ENCODE measurements around the gene TRIM9. TPM values are rescaled to one million over a fixed set of nuclear protein-coding genes. Genes with fewer than 3 reads are reported as not detected.
"Not testable (repeated sequence)": the region's sequence is repeated elsewhere in the genome, so short reads cannot be mapped to it uniquely, and the experiment has no call there.

Gene TRIM9
- total RNA-seq, 1 donor from 2014 or later = 1.0 TPM

- Histone ChIP-seq H3K4me1 (ENCODE audit: control insufficient read depth in 3 of 3, insufficient read depth in 3 of 3, low read length in 3 of 3) (peaks cover 0 to 7% (median 0%) of the 10 kb centered on the region in 3 donors), H3K27me3 (ENCODE audit: control insufficient read depth in 3 of 3, insufficient read depth in 3 of 3, low read length in 3 of 3) (no peaks in the 10 kb centered on the region), H3K4me3 (ENCODE audit: low read length in 3 of 3) (no peak overlapping the region), H3K36me3 (ENCODE audit: control insufficient read depth in 3 of 3, insufficient read depth in 3 of 3, low read length in 3 of 3) (no peaks in the 10 kb centered on the region), H3K9ac (ENCODE audit: low read depth in 1 of 3, low read length in 3 of 3) (no peak overlapping the region), H3K9me3 (ENCODE audit: control insufficient read depth in 3 of 3, low read length in 3 of 3) (no peaks in the 10 kb centered on the region), H3K27ac (ENCODE audit: low read depth, low read length) (no peak overlapping the region)
Observed at GRCh38 chr14:50998612-50999011, 96.3 kb downstream of the TRIM9 start.

- no peak overlapping the region for H3K9ac ChIP-seq (ENCODE audit: low read depth in 1 of 3, low read length in 3 of 3)
- H3K27me3 ChIP-seq (ENCODE audit: control insufficient read depth in 3 of 3, insufficient read depth in 3 of 3, low read length in 3 of 3) = no peaks in the 10 kb centered on the region
- H3K9me3 ChIP-seq (ENCODE audit: control insufficient read depth in 3 of 3, low read length in 3 of 3) = no peaks in the 10 kb centered on the region
- no peaks in the 10 kb centered on the region for H3K36me3 ChIP-seq (ENCODE audit: control insufficient read depth in 3 of 3, insufficient read depth in 3 of 3, low read length in 3 of 3)
- H3K27ac ChIP-seq (ENCODE audit: low read depth, low read length) = peak overlapping the region; percentile 2
- H3K4me3 ChIP-seq (ENCODE audit: low read length in 3 of 3) = no peak overlapping the region
- peaks cover 0 to 6% (median 0%) of the 10 kb centered on the region in 3 donors for H3K4me1 ChIP-seq (ENCODE audit: control insufficient read depth in 3 of 3, insufficient read depth in 3 of 3, low read length in 3 of 3)
Observed at GRCh38 chr14:50997712-50998111, 97.2 kb downstream of the TRIM9 start.

GRCh38 chr14:50994158-50994557 is 100.7 kb downstream of the TRIM9 start:
- not testable (repeated sequence) for H3K4me1 ChIP-seq (ENCODE audit: control insufficient read depth in 3 of 3, insufficient read depth in 3 of 3, low read length in 3 of 3); H3K9me3 ChIP-seq (ENCODE audit: control insufficient read depth in 3 of 3, low read length in 3 of 3); H3K9ac ChIP-seq (ENCODE audit: low read depth in 1 of 3, low read length in 3 of 3); H3K4me3 ChIP-seq (ENCODE audit: low read length in 3 of 3); H3K27ac ChIP-seq (ENCODE audit: low read depth, low read length); H3K27me3 ChIP-seq (ENCODE audit: control insufficient read depth in 3 of 3, insufficient read depth in 3 of 3, low read length in 3 of 3); H3K36me3 ChIP-seq (ENCODE audit: control insufficient read depth in 3 of 3, insufficient read depth in 3 of 3, low read length in 3 of 3)

DNA sequence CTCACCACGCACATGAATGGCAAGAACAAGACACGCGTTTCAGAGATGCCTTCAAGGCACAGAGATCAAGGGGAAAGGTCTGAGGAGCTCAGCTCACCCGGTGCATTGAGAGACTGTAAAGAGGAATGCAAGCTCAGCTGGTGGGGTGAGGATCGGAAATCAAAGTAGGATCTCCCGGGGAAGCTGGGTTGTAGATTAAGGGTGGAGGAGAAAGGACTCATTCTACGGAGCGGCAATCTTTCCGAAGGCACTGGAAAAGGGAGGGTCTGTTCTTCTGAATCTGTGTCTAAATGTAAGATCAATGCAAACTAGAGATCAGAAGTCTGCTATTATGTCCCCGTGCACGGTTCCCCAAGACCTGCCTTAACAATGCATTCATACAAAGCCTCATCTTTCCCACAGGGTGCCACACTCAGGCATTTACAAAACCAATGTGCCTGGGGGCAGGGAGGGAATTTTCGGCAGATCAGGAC is 109.0 kb downstream of the TRIM9 start:
- Histone ChIP-seq H3K27ac (ENCODE audit: low read depth, low read length) (no peak overlapping the region), H3K4me1 (ENCODE audit: control insufficient read depth in 3 of 3, insufficient read depth in 3 of 3, low read length in 3 of 3) (peaks cover 0 to 6% (median 0%) of the 10 kb centered on the region in 3 donors), H3K27me3 (ENCODE audit: control insufficient read depth in 3 of 3, insufficient read depth in 3 of 3, low read length in 3 of 3) (no peaks in the 10 kb centered on the region), H3K9ac (ENCODE audit: low read depth in 1 of 3, low read length in 3 of 3) (no peak overlapping the region), H3K4me3 (ENCODE audit: low read length in 3 of 3) (no peak overlapping the region), H3K36me3 (ENCODE audit: control insufficient read depth in 3 of 3, insufficient read depth in 3 of 3, low read length in 3 of 3) (no peaks in the 10 kb centered on the region), H3K9me3 (ENCODE audit: control insufficient read depth in 3 of 3, low read length in 3 of 3) (no peaks in the 10 kb centered on the region)

DNA sequence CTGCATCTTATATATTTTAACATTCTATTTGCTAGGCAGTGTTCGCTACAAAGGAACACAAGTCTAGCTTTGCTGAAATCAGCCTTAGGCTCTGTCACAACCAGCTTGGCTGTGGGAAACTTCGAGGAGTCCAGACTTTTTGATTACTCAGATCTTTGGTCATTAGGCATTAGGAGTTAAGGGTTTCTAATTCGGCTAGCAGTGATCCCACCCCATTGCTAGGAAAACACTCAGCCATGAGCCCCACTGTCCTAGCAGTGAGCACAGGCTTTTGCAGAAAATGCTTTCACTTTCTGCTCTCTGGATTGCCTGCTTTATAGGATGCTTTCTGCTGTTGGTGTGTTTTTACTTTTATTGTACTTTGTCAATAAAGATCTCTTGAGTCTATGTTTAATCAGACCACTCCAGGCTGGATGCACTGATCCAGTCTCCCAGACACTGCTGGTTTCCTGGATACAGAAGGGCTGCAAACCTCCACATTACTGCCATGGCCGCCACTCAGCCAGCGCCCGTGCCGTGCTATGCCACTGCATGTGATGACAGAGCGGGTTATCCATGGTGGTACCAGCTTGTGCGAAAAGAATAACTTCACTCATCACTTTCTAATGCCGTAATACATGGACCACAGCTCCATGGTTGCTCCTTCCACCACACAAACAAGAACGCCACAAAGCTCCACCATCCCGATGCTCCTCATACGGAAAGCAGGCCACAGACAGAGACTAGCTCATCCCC is 109.6 kb downstream of the TRIM9 start:
- no peaks in the 10 kb centered on the region for H3K9me3 ChIP-seq (ENCODE audit: control insufficient read depth in 3 of 3, low read length in 3 of 3)
- no peaks in the 10 kb centered on the region for H3K36me3 ChIP-seq (ENCODE audit: control insufficient read depth in 3 of 3, insufficient read depth in 3 of 3, low read length in 3 of 3)
- H3K4me3 ChIP-seq (ENCODE audit: low read length in 3 of 3) = no peak overlapping the region
- peaks cover 0 to 6% (median 0%) of the 10 kb centered on the region in 3 donors for H3K4me1 ChIP-seq (ENCODE audit: control insufficient read depth in 3 of 3, insufficient read depth in 3 of 3, low read length in 3 of 3)
- H3K27me3 ChIP-seq (ENCODE audit: control insufficient read depth in 3 of 3, insufficient read depth in 3 of 3, low read length in 3 of 3) = no peaks in the 10 kb centered on the region
- H3K9ac ChIP-seq (ENCODE audit: low read depth in 1 of 3, low read length in 3 of 3) = no peak overlapping the region
- no peak overlapping the region for H3K27ac ChIP-seq (ENCODE audit: low read depth, low read length)

- Histone ChIP-seq H3K4me1 (ENCODE audit: control insufficient read depth in 3 of 3, insufficient read depth in 3 of 3, low read length in 3 of 3) (peaks cover 1 to 9% (median 2%) of the 10 kb centered on the region in 3 donors), H3K36me3 (ENCODE audit: control insufficient read depth in 3 of 3, insufficient read depth in 3 of 3, low read length in 3 of 3) (no peaks in the 10 kb centered on the region), H3K9ac (ENCODE audit: low read depth in 1 of 3, low read length in 3 of 3) (no peak overlapping the region), H3K4me3 (ENCODE audit: low read length in 3 of 3) (no peak overlapping the region), H3K27ac (ENCODE audit: low read depth, low read length) (no peak overlapping the region), H3K9me3 (ENCODE audit: control insufficient read depth in 3 of 3, low read length in 3 of 3) (no peaks in the 10 kb centered on the region), H3K27me3 (ENCODE audit: control insufficient read depth in 3 of 3, insufficient read depth in 3 of 3, low read length in 3 of 3) (no peaks in the 10 kb centered on the region)
Observed at GRCh38 chr14:50984036-50984710, 110.7 kb downstream of the TRIM9 start.

DNA sequence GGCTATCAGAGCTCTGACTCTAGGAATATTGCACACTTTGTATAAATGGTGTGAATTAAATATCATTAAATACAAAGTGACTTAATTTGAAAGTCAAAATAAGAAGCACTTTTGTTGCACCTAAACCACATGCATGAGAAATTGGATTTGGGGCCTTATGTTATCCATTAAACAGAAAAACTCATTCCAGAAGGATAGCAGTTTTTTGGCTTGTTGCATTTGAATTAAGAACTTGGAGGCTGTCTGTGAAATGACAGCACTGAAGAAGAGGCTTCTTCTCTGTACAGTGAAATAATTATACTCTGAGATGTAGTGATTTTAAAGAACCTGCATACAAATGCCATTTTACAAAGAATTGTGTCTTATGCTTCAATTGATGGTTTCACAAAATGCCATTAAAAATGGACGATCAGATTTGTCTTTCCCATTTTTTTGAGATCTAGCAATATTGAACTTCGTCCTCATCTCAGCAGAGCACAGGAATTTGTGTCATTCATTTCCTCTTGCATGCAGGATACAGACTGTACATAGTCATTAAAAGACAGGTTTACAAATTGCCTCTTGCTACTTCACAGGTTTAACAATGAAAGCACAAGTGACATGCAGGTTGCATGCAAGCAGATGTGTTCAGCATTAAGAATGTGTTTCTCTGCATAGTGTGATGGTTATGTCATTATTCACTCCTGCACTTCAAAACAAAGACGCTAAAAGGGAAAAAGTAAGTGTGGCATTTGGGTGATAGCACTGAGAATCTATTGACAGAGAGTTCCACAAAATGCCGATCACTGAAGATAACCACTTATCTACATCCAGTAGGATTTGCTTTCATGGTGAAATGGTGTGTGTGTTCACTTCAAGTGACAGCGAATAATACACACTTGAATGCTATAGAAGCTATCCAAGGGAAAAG is 114.7 kb downstream of the TRIM9 start:
- H3K9me3 ChIP-seq (ENCODE audit: control insufficient read depth in 3 of 3, low read length in 3 of 3) = no peaks in the 10 kb centered on the region
- no peaks in the 10 kb centered on the region for H3K36me3 ChIP-seq (ENCODE audit: control insufficient read depth in 3 of 3, insufficient read depth in 3 of 3, low read length in 3 of 3)
- no peak overlapping the region for H3K9ac ChIP-seq (ENCODE audit: low read depth in 1 of 3, low read length in 3 of 3)
- H3K4me1 ChIP-seq (ENCODE audit: control insufficient read depth in 3 of 3, insufficient read depth in 3 of 3, low read length in 3 of 3) = peaks cover 9 to 23% (median 12%) of the 10 kb centered on the region in 3 donors
- no peak overlapping the region for H3K27ac ChIP-seq (ENCODE audit: low read depth, low read length)
- H3K4me3 ChIP-seq (ENCODE audit: low read length in 3 of 3) = no peak overlapping the region
- H3K27me3 ChIP-seq (ENCODE audit: control insufficient read depth in 3 of 3, insufficient read depth in 3 of 3, low read length in 3 of 3) = no peaks in the 10 kb centered on the region

- Histone ChIP-seq H3K4me1 (ENCODE audit: control insufficient read depth in 3 of 3, insufficient read depth in 3 of 3, low read length in 3 of 3) (peaks cover 12 to 28% (median 14%) of the 10 kb centered on the region in 3 donors), H3K9me3 (ENCODE audit: control insufficient read depth in 3 of 3, low read length in 3 of 3) (no peaks in the 10 kb centered on the region), H3K4me3 (ENCODE audit: low read length in 3 of 3) (peak overlapping the region; percentile 1 to 45 (median 6)), H3K27me3 (ENCODE audit: control insufficient read depth in 3 of 3, insufficient read depth in 3 of 3, low read length in 3 of 3) (no peaks in the 10 kb centered on the region), H3K36me3 (ENCODE audit: control insufficient read depth in 3 of 3, insufficient read depth in 3 of 3, low read length in 3 of 3) (no peaks in the 10 kb centered on the region), H3K27ac (ENCODE audit: low read depth, low read length) (peak overlapping the region; percentile 69), H3K9ac (ENCODE audit: low read depth in 1 of 3, low read length in 3 of 3) (peak overlapping the region in 2 of 3 donors; percentile 27 to 40)
Observed at GRCh38 chr14:50978888-50979287, 116.0 kb downstream of the TRIM9 start.

DNA sequence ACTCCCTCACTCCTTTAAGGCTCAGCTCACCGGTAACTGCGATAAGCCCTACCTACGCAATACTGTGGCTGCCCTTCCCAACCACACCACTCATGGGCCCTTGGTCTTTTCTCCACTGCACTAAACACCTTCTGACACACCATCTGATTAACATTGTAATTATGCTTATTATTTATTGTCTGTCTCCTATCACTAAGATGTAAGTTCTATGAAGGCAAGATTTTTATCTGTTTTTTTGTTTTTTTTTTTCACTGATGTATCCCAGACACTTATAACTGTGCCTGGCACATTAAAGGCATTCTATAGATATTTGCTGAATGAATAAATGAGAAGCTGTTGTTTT is 116.4 kb downstream of the TRIM9 start:
- Histone ChIP-seq H3K9me3 (ENCODE audit: control insufficient read depth in 3 of 3, low read length in 3 of 3) (no peaks in the 10 kb centered on the region), H3K36me3 (ENCODE audit: control insufficient read depth in 3 of 3, insufficient read depth in 3 of 3, low read length in 3 of 3) (no peaks in the 10 kb centered on the region), H3K27me3 (ENCODE audit: control insufficient read depth in 3 of 3, insufficient read depth in 3 of 3, low read length in 3 of 3) (no peaks in the 10 kb centered on the region), H3K4me3 (ENCODE audit: low read length in 3 of 3) (peak overlapping the region in 2 of 3 donors; percentile 1 to 17), H3K4me1 (ENCODE audit: control insufficient read depth in 3 of 3, insufficient read depth in 3 of 3, low read length in 3 of 3) (peaks cover 16 to 31% (median 18%) of the 10 kb centered on the region in 3 donors), H3K27ac (ENCODE audit: low read depth, low read length) (peak overlapping the region; percentile 69), H3K9ac (ENCODE audit: low read depth in 1 of 3, low read length in 3 of 3) (no peak overlapping the region)
